GM18520 (cell line): Measurements from ENCODE around the gene MAGI2.
"Not testable (repeated sequence)": the region's sequence is repeated elsewhere in the genome, so short reads cannot be mapped to it uniquely, and the experiment has no call there.

ENCODE experiments used
- ATAC-seq: cut with Tn5 transposase; IDR thresholded peaks from one replicate; pipeline ENCODE4 v1.9.1; 2021; ENCODE audit not compliant: unreplicated experiment

Gene MAGI2

GRCh38 chr7:78265486-78265885 lies 1188.0 kb downstream of the MAGI2 start:
- no peak for ATAC-seq

- ATAC-seq: no peak
Observed at GRCh38 chr7:78265071-78265470, 1188.4 kb downstream of the MAGI2 start.

GRCh38 chr7:78264105-78264504 lies 1189.4 kb downstream of the MAGI2 start:
- no peak for ATAC-seq

GRCh38 chr7:78261739-78262138 lies 1191.7 kb downstream of the MAGI2 start:
- no peak for ATAC-seq

GRCh38 chr7:78261302-78261701 lies 1192.2 kb downstream of the MAGI2 start:
- no peak for ATAC-seq

GRCh38 chr7:78260826-78261225 lies 1192.6 kb downstream of the MAGI2 start:
- no peak for ATAC-seq

- ATAC-seq: no peak
Observed at GRCh38 chr7:78254726-78255055, 1198.8 kb downstream of the MAGI2 start.

- no peak for ATAC-seq
Observed at GRCh38 chr7:78253850-78254725, 1199.4 kb downstream of the MAGI2 start.

- ATAC-seq: no peak
Observed at GRCh38 chr7:78248867-78249266, 1204.6 kb downstream of the MAGI2 start.

- no peak for ATAC-seq
Observed at GRCh38 chr7:78247910-78248689, 1205.4 kb downstream of the MAGI2 start.

- not testable (repeated sequence) for ATAC-seq
Observed at GRCh38 chr7:78240179-78240578, 1213.3 kb downstream of the MAGI2 start.

GRCh38 chr7:78234634-78235033 lies 1218.8 kb downstream of the MAGI2 start:
- ATAC-seq: no peak

- no peak for ATAC-seq
Observed at GRCh38 chr7:78232806-78233205, 1220.7 kb downstream of the MAGI2 start.

GRCh38 chr7:78226059-78226719 lies 1227.3 kb downstream of the MAGI2 start:
- no peak for ATAC-seq

- ATAC-seq: no peak
Observed at GRCh38 chr7:78225534-78225933, 1227.9 kb downstream of the MAGI2 start.

GRCh38 chr7:78224923-78225322 lies 1228.5 kb downstream of the MAGI2 start:
- no peak for ATAC-seq

GRCh38 chr7:78223598-78223997 lies 1229.9 kb downstream of the MAGI2 start:
- ATAC-seq: no peak

- no peak for ATAC-seq
Observed at GRCh38 chr7:78222001-78222751, 1231.3 kb downstream of the MAGI2 start.

GRCh38 chr7:78220754-78221153 lies 1232.7 kb downstream of the MAGI2 start:
- ATAC-seq: no peak

GRCh38 chr7:78218876-78219275 lies 1234.6 kb downstream of the MAGI2 start:
- no peak for ATAC-seq

- ATAC-seq: no peak
Observed at GRCh38 chr7:78218051-78218450, 1235.4 kb downstream of the MAGI2 start.
